ENCODE measurements around the gene LRIT3. TPM values are rescaled to one million over a fixed set of nuclear protein-coding genes. Genes with fewer than 3 reads are reported as not detected.
"Not testable (repeated sequence)": the region's sequence is repeated elsewhere in the genome, so short reads cannot be mapped to it uniquely, and the experiment has no call there.

Gene LRIT3
- total RNA-seq, 1 experiment from 2014 or later, result not detected

DNA sequence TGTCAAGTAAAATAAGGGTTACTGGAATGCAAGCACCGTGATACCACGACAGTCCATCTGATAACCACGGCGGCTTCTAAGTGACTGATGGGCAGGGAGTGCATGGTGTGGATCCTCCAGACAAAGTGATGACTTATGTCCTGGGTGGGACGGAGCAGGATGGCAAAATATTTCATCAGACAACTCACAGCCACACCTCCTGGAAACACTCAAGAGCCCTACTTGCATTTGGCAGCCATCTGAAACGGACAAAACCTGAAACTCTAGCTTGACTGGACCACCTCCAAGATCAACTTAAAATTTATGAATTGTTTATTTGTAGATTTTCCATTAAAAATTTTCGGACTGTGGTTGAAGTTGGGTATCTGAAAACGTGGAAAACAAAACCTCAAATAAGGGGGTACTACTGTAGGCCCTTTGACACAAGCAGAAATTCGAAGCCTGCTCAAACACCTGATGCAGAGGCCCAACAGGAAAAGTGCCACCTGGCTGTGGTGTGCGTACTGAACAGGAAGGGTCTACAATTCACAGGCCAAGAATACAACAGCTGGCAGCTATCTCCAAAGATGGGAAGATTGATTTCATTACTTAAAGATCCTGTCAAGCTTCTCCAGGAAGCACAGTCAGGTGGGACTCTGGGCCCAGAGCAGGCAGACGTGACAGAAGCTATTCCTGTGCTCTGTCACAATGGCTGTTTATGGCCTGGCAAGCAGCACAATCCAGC is 26.0 kb downstream of the LRIT3 start:
- H4K20me1 ChIP-seq (ENCODE audit: insufficient read depth), result no peaks in the 10 kb centered on the region
- BruUV-seq (replicated peaks), result no TSS peak

DNA sequence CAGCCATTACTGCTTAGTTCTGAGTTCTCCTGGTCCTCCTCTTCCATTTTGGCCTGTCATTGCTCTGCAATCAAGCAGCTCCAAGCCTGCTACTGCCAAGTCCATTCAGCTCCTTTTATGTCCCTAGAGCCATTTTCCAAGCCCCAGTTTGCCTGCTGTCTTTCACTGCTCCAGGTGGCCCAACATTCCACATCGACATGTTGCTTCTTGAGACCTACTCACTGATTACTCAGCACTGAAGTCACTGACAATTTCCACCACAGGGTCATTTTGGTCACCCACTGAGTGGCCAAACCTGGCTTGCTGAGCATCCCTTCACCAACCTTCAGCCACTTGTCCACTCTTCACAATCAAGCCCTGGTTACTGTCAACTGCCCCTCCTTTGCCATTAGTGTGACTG is 27.2 kb downstream of the LRIT3 start:
- H3K27ac ChIP-seq, result no peak overlapping the region
- no peaks in the 10 kb centered on the region for H3K27me3 ChIP-seq (ENCODE audit: insufficient read depth, low read depth)

More for the DNA sequence above, 26.0 kb downstream of the LRIT3 start:
- ChIA-PET POLR2A (ENCODE audit: unreplicated experiment) (no interaction called here), CTCF (no interaction called here)
- H3K79me2 ChIP-seq (ENCODE audit: low read depth), result no peaks in the 10 kb centered on the region
- no peaks in the 10 kb centered on the region for H3K36me3 ChIP-seq (ENCODE audit: low read depth)
- H3K4me2 ChIP-seq, result no peak overlapping the region
- no peaks in the 10 kb centered on the region for H3K27me3 ChIP-seq (ENCODE audit: insufficient read depth, low read depth)
- no peak for TF ChIP-seq EZH2 (IDR thresholded peaks at IDR 0.05; ENCODE audit: low read depth)
- TF ChIP-seq, protein P1, sequence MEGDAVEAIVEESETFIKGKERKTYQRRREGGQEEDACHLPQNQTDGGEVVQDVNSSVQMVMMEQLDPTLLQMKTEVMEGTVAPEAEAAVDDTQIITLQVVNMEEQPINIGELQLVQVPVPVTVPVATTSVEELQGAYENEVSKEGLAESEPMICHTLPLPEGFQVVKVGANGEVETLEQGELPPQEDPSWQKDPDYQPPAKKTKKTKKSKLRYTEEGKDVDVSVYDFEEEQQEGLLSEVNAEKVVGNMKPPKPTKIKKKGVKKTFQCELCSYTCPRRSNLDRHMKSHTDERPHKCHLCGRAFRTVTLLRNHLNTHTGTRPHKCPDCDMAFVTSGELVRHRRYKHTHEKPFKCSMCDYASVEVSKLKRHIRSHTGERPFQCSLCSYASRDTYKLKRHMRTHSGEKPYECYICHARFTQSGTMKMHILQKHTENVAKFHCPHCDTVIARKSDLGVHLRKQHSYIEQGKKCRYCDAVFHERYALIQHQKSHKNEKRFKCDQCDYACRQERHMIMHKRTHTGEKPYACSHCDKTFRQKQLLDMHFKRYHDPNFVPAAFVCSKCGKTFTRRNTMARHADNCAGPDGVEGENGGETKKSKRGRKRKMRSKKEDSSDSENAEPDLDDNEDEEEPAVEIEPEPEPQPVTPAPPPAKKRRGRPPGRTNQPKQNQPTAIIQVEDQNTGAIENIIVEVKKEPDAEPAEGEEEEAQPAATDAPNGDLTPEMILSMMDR (conservative IDR thresholded peaks at IDR 0.05), result no peak
- H3K4me3 ChIP-seq, result no peak overlapping the region
- intact Hi-C loops (cut with micrococcal nuclease; ENCODE audit: unreplicated experiment), result no loop called here
- H3K9me2 ChIP-seq (ENCODE audit: insufficient read depth), result no peaks in the 10 kb centered on the region
- no peak overlapping the region for H2AFZ ChIP-seq
- no peak overlapping the region for H3K27ac ChIP-seq
- no peaks in the 10 kb centered on the region for H3K4me1 ChIP-seq (replicated peaks; ENCODE audit: insufficient read depth)
- no peaks in the 10 kb centered on the region for H3F3A ChIP-seq (ENCODE audit: insufficient read depth, low read depth)
- DNase-seq, result no peak
- H3K9me3 ChIP-seq (ENCODE audit: insufficient read depth, low read depth), result no peaks in the 10 kb centered on the region

DNA sequence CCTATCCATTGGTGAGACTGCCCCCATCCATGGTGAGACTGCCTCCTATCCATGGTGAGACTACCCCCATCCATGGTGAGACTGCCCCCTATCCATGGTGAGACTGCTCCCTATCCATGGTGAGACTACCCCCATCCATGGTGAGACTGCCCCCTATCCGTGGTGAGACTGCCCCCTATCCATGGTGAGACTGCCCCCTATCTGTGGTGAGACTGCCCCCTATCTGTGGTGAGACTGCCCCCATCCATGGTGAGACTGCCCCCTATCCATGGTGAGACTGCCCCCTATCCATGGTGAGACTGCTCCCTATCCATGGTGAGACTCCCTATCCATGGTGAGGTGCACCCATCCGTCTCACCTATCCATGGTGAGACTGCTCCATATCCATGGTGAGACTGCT is 27.6 kb downstream of the LRIT3 start:
- H3K36me3 ChIP-seq (ENCODE audit: low read depth); intact Hi-C loops (cut with micrococcal nuclease; ENCODE audit: unreplicated experiment); H3K4me1 ChIP-seq (replicated peaks; ENCODE audit: insufficient read depth); H3K79me2 ChIP-seq (ENCODE audit: low read depth); H3K4me3 ChIP-seq; H3K9me3 ChIP-seq (ENCODE audit: insufficient read depth, low read depth); DNase-seq; H3K27me3 ChIP-seq (ENCODE audit: insufficient read depth, low read depth); H3F3A ChIP-seq (ENCODE audit: insufficient read depth, low read depth); H3K4me2 ChIP-seq; H4K20me1 ChIP-seq (ENCODE audit: insufficient read depth); H3K27ac ChIP-seq; H3K9me2 ChIP-seq (ENCODE audit: insufficient read depth); BruUV-seq (replicated peaks); H2AFZ ChIP-seq; CTCF ChIA-PET; POLR2A ChIA-PET (ENCODE audit: unreplicated experiment): not testable (repeated sequence)

More for the DNA sequence above, 27.2 kb downstream of the LRIT3 start:
- no peaks in the 10 kb centered on the region for H3K36me3 ChIP-seq (ENCODE audit: low read depth)
- no peak overlapping the region for H3K4me3 ChIP-seq
- CTCF ChIA-PET, result no interaction called here
- H3K9me3 ChIP-seq (ENCODE audit: insufficient read depth, low read depth), result no peaks in the 10 kb centered on the region
- TF ChIP-seq EZH2 (IDR thresholded peaks at IDR 0.05; ENCODE audit: low read depth), result no peak
- TF ChIP-seq, protein P1 (conservative IDR thresholded peaks at IDR 0.05), result no peak
- no peaks in the 10 kb centered on the region for H3K4me1 ChIP-seq (replicated peaks; ENCODE audit: insufficient read depth)
- H2AFZ ChIP-seq, result no peak overlapping the region
- no peaks in the 10 kb centered on the region for H3K79me2 ChIP-seq (ENCODE audit: low read depth)
- no peaks in the 10 kb centered on the region for H3F3A ChIP-seq (ENCODE audit: insufficient read depth, low read depth)
- H3K4me2 ChIP-seq, result no peak overlapping the region
- BruUV-seq (replicated peaks), result no TSS peak
- intact Hi-C loops (cut with micrococcal nuclease; ENCODE audit: unreplicated experiment), result no loop called here
- DNase-seq, result no peak
- POLR2A ChIA-PET (ENCODE audit: unreplicated experiment), result no interaction called here
- H3K9me2 ChIP-seq (ENCODE audit: insufficient read depth), result no peaks in the 10 kb centered on the region
- H4K20me1 ChIP-seq (ENCODE audit: insufficient read depth), result no peaks in the 10 kb centered on the region

Measured in PC-9 (cell line).